ENCODE results near the gene CAMTA1.

GRCh38 chr1:7255303-7256058, 470.2 kb downstream of the CAMTA1 start:
- TF ChIP-seq, protein P1, sequence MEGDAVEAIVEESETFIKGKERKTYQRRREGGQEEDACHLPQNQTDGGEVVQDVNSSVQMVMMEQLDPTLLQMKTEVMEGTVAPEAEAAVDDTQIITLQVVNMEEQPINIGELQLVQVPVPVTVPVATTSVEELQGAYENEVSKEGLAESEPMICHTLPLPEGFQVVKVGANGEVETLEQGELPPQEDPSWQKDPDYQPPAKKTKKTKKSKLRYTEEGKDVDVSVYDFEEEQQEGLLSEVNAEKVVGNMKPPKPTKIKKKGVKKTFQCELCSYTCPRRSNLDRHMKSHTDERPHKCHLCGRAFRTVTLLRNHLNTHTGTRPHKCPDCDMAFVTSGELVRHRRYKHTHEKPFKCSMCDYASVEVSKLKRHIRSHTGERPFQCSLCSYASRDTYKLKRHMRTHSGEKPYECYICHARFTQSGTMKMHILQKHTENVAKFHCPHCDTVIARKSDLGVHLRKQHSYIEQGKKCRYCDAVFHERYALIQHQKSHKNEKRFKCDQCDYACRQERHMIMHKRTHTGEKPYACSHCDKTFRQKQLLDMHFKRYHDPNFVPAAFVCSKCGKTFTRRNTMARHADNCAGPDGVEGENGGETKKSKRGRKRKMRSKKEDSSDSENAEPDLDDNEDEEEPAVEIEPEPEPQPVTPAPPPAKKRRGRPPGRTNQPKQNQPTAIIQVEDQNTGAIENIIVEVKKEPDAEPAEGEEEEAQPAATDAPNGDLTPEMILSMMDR (IDR thresholded peaks at IDR 0.05) = no peak
- no peak for TF ChIP-seq POLR2A (IDR thresholded peaks at IDR 0.05)

Measured in upper lobe of left lung (tissue), 4 donors.